Measurements from ENCODE around the gene GMEB2.

GMEB2 gene

DNA sequence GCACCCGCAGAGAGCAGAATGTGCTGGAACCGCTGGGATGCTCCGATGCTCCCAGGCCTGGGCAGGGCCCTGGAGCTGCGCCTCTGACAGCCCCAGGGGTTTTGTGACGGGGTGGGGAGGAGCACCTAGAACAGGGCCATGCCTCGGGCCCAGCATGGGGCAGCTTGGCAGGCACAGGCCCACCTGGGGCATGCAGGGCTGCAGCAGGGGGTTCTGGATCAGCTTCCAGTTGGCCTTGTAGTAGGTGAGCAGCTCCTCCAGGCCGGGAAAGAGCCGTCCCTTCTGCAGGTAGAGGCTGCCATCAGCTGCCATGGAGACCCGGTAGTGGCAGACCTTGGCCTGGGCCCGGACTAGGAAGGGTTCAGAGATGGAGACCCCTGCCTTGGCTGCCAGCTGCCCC lies 83.8 kb downstream of the GMEB2 start:
- TF ChIP-seq CTCF (IDR thresholded peaks at IDR 0.05; ENCODE audit: insufficient read depth, low read depth, low read length, missing control alignments) = no peak
- DNase-seq (ENCODE audit: low read depth) = no peak
- no peak overlapping the region for H3K4me3 ChIP-seq (ENCODE audit: low read depth, low read length)

DNA sequence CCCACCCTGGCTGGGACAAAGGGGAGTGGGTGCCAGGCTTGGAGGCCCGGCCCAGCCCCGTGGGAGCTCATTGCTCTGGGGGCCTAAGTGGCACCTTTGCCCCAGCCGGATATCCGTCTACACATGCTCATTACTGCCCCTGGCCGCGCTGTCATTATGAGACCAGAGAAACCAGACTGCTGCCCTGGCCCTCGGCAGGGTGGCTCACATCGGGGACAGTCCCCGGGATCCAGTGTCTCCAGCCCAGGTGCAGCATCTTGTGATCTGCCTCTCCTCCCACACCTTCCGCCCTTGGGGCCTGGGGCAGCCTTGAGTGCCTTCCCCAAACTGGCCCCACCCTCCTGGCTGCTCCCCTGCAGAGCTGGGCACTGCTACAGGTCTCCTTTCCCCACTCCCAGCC lies 84.2 kb downstream of the GMEB2 start:
- TF ChIP-seq CTCF (IDR thresholded peaks at IDR 0.05; ENCODE audit: insufficient read depth, low read depth, low read length, missing control alignments) = no peak
- DNase-seq (ENCODE audit: low read depth) = peak; percentile 75

GRCh38 chr20:63542031-63542559 lies 84.8 kb downstream of the GMEB2 start:
- DNase-seq (ENCODE audit: low read depth) = peak; percentile 67
- no peak for TF ChIP-seq CTCF (IDR thresholded peaks at IDR 0.05; ENCODE audit: insufficient read depth, low read depth, low read length, missing control alignments)
- H3K4me3 ChIP-seq (ENCODE audit: low read depth, low read length) = peak overlapping the region; percentile 34

More for the DNA sequence above, 84.2 kb downstream of the GMEB2 start:
- peak overlapping the region; percentile 34 for H3K4me3 ChIP-seq (ENCODE audit: low read depth, low read length)

- TF ChIP-seq CTCF (IDR thresholded peaks at IDR 0.05; ENCODE audit: insufficient read depth, low read depth, low read length, missing control alignments) = no peak
- no peak overlapping the region; the same call in 1 of the 2 replicates for H3K4me3 ChIP-seq (ENCODE audit: low read depth, low read length)
- no peak for DNase-seq (ENCODE audit: low read depth)
Measured at GRCh38 chr20:63541371-63541770, 85.5 kb downstream of the GMEB2 start.

GRCh38 chr20:63540417-63541186 lies 86.3 kb downstream of the GMEB2 start:
- H3K4me3 ChIP-seq (ENCODE audit: low read depth, low read length) = no peak overlapping the region
- DNase-seq (ENCODE audit: low read depth) = no peak
- no peak for TF ChIP-seq CTCF (IDR thresholded peaks at IDR 0.05; ENCODE audit: insufficient read depth, low read depth, low read length, missing control alignments)

- TF ChIP-seq CTCF (IDR thresholded peaks at IDR 0.05; ENCODE audit: insufficient read depth, low read depth, low read length, missing control alignments) = no peak
- no peak overlapping the region for H3K4me3 ChIP-seq (ENCODE audit: low read depth, low read length)
- DNase-seq (ENCODE audit: low read depth) = no peak
Measured at GRCh38 chr20:63539441-63540370, 87.2 kb downstream of the GMEB2 start.

Data from GM12865 (cell line).